Measurements from ENCODE around the gene CCZ1. TPM values are rescaled to one million over a fixed set of nuclear protein-coding genes. Genes with fewer than 3 reads are reported as not detected.

Gene CCZ1
- total and polyA plus RNA-seq, 2 of the 8 experiments (the other 6 are each of a cell fraction or from before 2014, with no cell fraction given) = 56.3 to 150 TPM

- Histone ChIP-seq H4K20me1 (replicated peaks in 1 of 2; ENCODE audit: control insufficient read depth in 1 of 2, insufficient read depth in 2 of 2, low read length in 2 of 2) (no peaks in the 10 kb centered on the region), H2BK120ac (replicated peaks; ENCODE audit: low read depth, low read length) (no peak overlapping the region), H2AK5ac (ENCODE audit: low read depth, low read length) (no peak overlapping the region), H3K4me1 (replicated peaks in 1 of 4; ENCODE audit: control insufficient read depth in 3 of 4, insufficient read depth in 4 of 4, low read length in 3 of 4) (no peaks in the 10 kb centered on the region), H3K4me2 (ENCODE audit: insufficient read depth in 1 of 2, low read depth in 2 of 2, low read length in 2 of 2) (no peak overlapping the region), H3K56ac (replicated peaks; ENCODE audit: insufficient read length, low read depth, low read length) (no peak overlapping the region), H3K23me2 (ENCODE audit: low read depth, low read length) (no peaks in the 10 kb centered on the region), H3K4ac (replicated peaks; ENCODE audit: insufficient read length, low read depth, low read length) (no peak overlapping the region), H3K79me1 (ENCODE audit: low read depth, low read length) (no peaks in the 10 kb centered on the region), H3K27ac (ENCODE audit: low read depth, low read length) (no peak overlapping the region), H3K27me3 (replicated peaks in 1 of 4; ENCODE audit: control insufficient read depth in 3 of 4, extremely low read depth in 1 of 4, insufficient read depth in 3 of 4, low read length in 3 of 4) (no peaks in the 10 kb centered on the region), H3K9me3 (ENCODE audit: insufficient read depth in 2 of 2, low read depth in 1 of 2, low read length in 1 of 2) (no peaks in the 10 kb centered on the region), H3K23ac (ENCODE audit: insufficient read length) (no peak overlapping the region), H2AFZ (ENCODE audit: low read length) (no peak overlapping the region), H3K4me3 (ENCODE audit: extremely low read depth in 1 of 4, insufficient read depth in 2 of 4, low read depth in 3 of 4, low read length in 4 of 4) (no peak overlapping the region), H2BK20ac (ENCODE audit: low read length) (no peak overlapping the region), H3K18ac (ENCODE audit: extremely low read depth, low read length) (no peak overlapping the region), H4K5ac (ENCODE audit: insufficient read length, low read depth, low read length) (no peak overlapping the region), H2BK12ac (ENCODE audit: low read depth, low read length) (no peak overlapping the region), H4K91ac (replicated peaks; ENCODE audit: insufficient read length, low read length) (no peak overlapping the region), H3K9ac (replicated peaks in 1 of 4; ENCODE audit: extremely low read depth in 1 of 4, low read depth in 3 of 4, low read length in 3 of 4) (no peak overlapping the region), H2BK15ac (ENCODE audit: low read length) (no peak overlapping the region), H3K36me3 (ENCODE audit: control insufficient read depth in 2 of 4, insufficient read depth in 4 of 4, low read length in 3 of 4) (no peaks in the 10 kb centered on the region), H4K8ac (ENCODE audit: extremely low read depth, insufficient read depth, low read length) (no peak overlapping the region), H3K79me2 (ENCODE audit: control insufficient read depth in 1 of 2, insufficient read depth in 2 of 2, low read length in 2 of 2) (no peaks in the 10 kb centered on the region), H3K14ac (ENCODE audit: insufficient read length) (no peak overlapping the region), H2BK5ac (ENCODE audit: low read depth, low read length) (no peak overlapping the region)
- ChIA-PET CTCF (ENCODE audit: partially characterized antibody) (no interaction called here), POLR2A (ENCODE audit: partially characterized antibody) (interaction anchor here (0.6 kb wide), 1 partner anchor 575 kb away, joined by 4 read pairs; no protein-coding TSS in a partner anchor)
- TF ChIP-seq CEBPB (IDR thresholded peaks at IDR 0.05; ENCODE audit: low read depth, low read length) = no peak
- DNase-seq (ENCODE audit: low read depth in 1 of 2, low spot score in 2 of 2) (no peak), FAIRE-seq (no peak)
- 84% methylated on average over 2 of the region's 2 CpGs; no CpG with 5 or more reads in 1 of the 2 experiments for WGBS, 2 experiments (ENCODE audit: extremely low coverage in 1 of 2, insufficient coverage in 1 of 2, insufficient read length in 1 of 2, insufficient replicate concordance in 2 of 2, low coverage in 1 of 2, low lambda C conversion rate in 2 of 2, missing lambda C conversion rate in 1 of 2)
Observed at GRCh38 chr7:5870311-5870710, 28.2 kb upstream of the CCZ1 start.

Measured in H1 (cell line).